ENCODE data around the gene PGF.

Gene PGF

DNA sequence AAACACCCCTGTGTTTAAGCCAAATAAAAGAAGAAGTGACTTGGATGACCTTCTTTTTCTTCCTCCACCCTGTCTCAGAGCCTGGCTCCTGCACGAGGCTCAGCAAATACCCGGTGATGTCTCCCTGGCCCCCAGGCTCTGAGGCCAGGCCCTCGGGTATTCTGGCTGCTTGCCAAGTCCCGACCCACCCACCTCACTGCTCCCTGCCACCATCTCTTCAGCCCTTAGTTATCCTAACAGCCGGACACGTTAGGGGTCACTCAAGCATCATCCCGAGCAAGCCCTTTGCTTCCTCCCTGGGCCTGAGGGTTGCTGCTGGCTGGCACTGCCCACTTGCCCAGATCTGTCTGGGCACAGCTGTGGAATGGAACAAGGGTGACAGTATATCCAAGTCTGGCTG is 39.6 kb downstream of the PGF start:
- no peak for DNase-seq

DNA sequence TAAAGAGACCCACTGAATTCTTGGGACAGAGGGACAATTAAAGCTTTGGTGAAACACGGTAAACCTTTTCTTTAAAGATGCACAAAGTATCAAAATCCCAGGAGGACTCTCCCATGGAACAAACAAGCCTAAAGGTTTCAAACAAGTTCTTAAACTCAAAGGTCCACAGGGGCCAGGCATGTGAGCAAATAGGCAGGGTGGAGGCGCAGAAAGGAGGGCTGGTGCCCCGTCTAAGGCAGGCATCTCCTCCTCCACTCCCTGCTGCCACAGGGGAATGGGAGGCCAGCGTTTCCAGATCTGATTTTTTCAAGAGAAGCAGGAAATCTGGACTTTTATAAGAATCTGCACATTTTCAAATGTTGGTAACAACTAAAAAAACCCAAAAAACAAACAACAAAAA is 40.0 kb downstream of the PGF start:
- no peak for DNase-seq

DNA sequence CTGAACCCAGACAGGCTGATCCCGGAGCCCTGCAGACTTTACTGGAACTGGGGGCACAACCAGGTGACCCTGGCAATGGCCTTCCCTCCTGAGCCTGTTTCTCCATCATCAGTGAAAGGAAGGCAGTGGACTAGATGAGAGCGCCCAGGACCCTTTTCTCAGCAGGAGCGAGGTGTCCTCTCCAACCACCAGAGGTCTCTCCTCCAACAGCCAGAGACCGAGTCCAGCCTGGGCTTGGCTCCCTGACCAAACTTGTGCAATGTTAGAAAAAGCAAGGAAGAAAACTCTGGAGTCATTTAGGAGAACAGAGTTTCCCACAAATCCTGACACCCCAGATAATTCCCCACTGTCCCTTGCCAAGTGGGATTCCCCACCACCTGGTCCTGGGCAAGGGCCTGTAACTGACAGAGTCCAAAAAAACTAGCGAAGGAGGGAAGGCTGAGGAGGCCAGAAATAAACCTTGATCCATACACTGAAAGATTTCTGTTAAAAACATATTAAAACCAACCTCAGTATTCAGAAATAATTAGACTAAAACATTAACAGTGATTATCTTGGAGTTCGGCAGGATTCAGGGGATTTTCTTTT is 41.3 kb downstream of the PGF start:
- no peak for DNase-seq

DNA sequence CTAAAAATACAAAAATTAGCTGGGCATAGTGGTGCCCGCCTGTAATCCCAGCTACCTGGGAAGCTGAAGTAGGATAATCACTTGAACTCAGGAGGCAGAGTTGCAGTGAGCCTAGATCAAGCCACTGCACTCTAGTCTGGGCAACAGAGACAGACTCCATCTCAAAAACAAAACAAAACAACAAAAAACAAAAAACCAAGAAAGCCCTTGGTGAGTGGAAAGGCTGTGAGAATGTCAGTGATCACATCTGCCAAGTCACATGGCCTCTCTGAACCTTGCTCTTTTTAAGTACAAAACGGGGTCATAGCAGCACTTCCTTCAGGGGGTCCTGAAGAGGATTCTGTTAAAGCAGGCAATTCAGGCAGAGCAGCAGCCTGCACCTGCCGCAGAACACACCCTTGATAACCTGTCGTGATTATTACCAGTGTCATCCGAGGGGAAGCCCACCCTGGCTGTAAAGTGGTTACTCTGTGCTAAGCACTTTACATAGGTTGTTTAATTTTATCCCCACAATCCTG is 41.9 kb downstream of the PGF start:
- no peak for DNase-seq

DNA sequence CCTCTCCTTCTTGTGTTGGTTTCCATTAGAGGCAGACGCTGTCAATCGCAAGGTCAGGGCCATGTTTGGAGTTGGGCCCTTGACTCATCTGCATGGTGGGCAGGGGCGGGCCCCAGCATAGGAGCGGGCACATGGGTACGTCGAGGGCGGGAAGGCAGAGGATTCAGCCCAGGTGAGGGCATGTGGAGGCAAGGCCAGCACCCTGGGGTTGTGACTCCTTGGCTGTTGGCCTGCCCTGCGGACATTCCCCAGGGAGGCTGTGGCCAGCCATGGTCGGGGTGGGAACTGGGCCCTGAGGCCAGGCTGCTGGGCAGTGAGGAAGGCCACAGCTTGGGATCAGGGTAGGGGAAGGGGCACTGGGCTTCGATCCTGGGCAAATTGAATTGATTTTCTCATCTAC is 42.6 kb downstream of the PGF start:
- no peak for DNase-seq

GRCh38 chr14:74912111-74912510 is 43.3 kb downstream of the PGF start:
- no peak for DNase-seq

- no peak for DNase-seq
These were observed 43.7 kb downstream of the PGF start for GRCh38 chr14:74911704-74912103.

DNA sequence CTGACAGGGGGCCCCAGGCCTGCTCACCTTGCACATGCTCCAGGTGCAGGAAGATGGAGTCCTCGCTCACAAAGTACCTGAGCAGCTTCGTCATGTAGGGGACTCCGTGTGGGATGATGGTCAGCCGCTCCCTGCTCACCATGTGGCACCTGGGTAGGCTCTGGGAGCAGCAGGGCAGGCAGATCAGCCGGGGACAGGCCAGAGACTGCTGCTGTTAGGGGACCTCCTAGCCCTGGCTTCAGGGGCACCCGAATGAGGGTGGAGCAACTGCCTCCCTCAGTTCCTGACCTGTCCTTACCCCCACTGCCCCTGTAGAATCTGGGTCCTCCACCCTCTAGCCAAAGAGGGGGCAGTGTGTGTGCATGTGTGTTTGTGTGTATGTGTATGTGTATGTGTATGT is 44.2 kb downstream of the PGF start:
- DNase-seq = no peak

- no peak for DNase-seq
These were observed 44.8 kb downstream of the PGF start for GRCh38 chr14:74910556-74910955.

GRCh38 chr14:74909911-74910310 is 45.5 kb downstream of the PGF start:
- no peak for DNase-seq

- DNase-seq = no peak
These were observed 45.9 kb downstream of the PGF start for GRCh38 chr14:74909501-74909900.

DNA sequence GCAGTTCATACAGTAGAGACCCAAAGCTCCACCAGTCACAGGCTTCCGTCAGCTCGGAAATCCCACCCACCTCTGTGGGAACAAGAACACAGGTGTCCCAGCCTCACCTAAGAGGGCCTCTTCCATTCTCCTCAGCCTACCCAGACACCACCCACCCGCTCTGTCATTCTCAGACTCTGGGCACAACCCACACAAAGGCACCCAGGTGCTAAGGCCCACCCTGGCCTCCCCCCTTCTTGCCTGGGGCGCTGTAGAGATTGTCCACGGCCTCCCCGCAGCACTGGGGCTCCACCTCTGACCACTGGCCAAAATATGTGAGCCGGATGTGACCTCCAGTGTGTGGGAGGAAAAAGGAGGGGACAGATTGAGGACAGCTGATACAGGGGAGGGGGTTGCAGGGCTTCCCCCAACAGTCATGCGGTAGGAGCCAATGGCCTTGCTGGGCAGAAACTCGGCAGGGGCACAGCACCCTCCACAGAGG is 46.5 kb downstream of the PGF start:
- no peak for DNase-seq

- DNase-seq = no peak
These were observed 47.7 kb downstream of the PGF start for GRCh38 chr14:74907744-74908143.

DNA sequence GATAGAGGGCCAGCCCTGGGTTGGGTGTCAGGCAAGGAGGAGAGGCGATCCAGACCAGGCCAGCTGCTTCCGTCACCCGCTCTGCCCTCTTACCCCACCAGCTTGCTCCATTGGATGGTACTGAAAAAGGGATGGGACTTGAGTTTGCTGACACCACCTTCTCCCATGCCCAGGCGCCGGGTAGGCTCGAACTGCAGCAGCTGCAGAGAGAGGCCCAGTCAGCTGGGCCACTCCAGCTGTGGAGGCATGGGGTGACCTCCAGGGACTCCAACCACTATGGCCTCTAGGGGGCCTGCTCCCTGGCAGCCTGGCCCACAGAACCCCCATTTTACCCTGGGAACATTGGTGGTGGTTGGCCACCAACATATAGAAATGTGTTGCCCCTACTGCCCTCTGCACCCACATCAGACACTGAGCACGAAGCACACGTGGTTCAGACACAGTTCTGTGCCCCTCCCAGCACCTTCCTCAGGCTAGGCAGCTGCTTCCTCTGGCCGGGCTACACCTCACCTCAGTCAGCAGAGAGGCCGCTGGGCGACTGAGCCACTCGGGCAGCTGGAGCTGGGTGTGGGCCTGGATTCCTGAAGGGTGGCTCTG is 48.4 kb downstream of the PGF start:
- no peak for DNase-seq

GRCh38 chr14:74905595-74906142 is 49.7 kb downstream of the PGF start:
- DNase-seq = peak; percentile 69

DNA sequence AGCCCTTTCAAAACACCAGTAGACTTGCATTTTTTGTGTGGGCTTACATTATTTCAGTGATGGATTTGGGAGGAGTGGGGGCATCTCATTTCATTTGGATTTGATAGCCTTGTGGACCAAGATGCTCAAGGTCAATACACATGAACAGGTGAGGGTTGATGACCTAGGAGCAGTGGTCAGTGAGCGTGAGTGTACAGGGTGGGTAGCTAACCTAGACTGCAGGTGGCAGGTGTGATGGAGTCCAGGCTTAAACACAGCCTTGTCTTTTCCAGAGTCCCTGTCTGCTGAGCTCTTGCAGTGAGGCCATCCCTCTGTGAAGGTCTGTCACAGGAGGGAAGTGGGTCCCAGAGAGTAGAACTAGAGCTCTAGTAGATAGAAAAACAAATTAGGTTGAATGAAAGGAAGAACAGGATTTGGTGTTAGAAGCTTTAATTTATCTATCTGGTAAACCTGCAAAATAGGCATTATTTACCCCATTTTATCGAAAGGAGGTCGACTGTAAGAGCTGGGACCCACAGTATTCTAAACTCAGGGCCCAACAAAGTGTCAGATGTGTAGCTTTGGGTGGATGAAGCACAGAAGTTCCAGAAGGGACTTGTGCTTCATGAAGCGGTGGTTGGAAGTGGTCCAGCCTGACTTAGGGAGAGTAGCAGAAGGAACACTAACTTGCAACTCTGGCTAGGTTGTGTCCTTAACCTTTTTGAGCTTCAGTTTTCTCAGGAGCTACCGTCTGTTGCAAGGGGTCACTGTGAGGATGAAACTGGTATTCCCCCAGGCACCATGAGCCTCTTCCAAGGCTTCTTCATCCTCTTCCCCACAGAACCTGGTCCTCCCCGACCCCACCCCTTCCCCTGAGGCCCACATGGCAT is 50.5 kb downstream of the PGF start:
- no peak for DNase-seq

DNA sequence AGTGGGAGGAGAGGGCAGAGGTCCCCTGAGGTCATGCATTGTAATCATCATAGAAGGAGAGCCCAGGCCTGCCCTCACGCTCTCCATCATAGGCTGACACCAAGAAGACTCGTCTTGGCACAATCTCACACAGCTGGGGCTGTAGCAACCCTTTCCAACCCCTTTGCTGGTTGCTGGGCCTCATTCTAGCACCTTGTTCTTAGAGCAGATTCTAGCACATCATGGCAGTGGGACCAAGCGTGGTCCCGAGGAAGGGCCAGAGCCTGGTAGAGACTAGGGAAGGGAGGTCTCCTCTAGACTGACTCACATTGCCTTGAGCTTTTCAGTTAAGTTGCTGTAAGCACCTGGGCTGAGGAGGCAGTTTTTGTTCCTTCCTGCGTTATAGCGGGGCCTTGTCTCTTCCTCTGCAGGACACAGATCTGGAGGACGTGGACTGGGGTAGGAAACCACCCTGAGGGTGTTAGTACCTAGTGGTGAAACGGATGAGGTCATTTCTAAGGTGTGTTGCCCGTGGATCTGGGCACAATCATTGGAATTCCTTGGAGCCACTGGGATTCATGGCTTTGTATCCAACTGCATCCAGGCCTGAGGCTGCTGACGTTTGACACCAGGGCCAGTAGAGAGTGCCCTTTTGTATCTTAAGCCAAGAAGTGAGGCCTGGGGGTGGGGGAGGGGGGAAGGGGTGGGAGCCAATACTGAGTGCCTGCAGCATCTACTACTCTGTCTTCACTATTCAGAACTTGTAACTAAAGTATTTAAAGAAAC is 52.3 kb downstream of the PGF start:
- DNase-seq = no peak

DNA sequence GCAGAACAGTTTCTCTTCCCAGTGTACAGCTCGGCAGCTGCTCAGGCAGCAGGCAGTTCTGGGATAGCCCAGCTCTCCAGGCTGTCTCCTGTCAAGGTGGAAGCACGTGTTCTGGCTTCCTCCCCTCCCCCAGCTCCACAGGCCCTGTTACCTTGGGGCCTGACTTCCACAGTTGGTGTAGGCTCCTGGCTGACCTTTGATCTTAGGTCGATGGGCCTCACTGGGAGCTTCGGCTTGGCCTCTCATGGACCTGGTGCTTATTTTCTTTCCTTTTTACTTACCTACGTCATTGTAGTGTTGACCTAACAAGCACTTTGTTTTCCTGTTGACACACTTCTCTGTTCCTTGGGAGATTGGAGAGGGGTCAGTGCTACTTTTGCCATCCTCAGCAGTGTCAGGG is 56.7 kb downstream of the PGF start:
- DNase-seq = no peak

GRCh38 chr14:74898083-74898482 is 57.3 kb downstream of the PGF start:
- DNase-seq = no peak

- DNase-seq = no peak
These were observed 57.8 kb downstream of the PGF start for GRCh38 chr14:74897642-74898041.

GRCh38 chr14:74896400-74896799 is 59.0 kb downstream of the PGF start:
- no peak for DNase-seq

DNA sequence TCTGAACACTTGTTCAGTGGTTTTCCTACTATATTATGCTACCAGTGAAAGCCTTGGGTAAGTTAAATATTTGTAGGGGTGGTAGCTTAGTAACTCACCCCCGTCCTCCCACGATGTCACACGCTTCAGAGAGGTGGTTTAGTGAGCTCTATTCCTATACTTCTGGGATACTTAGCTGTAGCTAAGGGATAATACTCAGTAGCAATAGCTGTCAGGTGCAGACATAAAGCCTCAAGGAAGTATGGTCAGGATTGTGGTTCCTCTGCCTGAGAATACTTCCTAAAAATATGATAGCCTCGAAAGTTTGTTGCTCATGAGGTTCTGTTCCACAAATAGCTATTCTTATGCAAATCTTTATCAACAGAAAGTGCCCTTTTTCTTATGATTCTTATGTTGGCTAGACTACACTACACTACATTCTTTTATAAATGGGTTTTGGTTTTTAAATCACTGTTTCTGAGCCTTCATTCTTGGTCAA is 61.7 kb downstream of the PGF start:
- DNase-seq = no peak

GRCh38 chr14:74892745-74893144 is 62.7 kb downstream of the PGF start:
- no peak for DNase-seq
